Keratinocyte (primary cell): ENCODE data around the gene SHD. TPM values are rescaled to one million over a fixed set of nuclear protein-coding genes. Genes with fewer than 3 reads are reported as not detected.

ENCODE experiments used
- DNase-seq: peaks from one replicate; pipeline ENCODE4 v3.0.0-alpha.2; 2011; ENCODE audit warnings: low read depth, missing footprints, low spot score
- FAIRE-seq: peaks from 2 replicates; lab custom pipeline; 2011; peaks lifted over from hg19 to GRCh38; lab: Jason Lieb, UNC
- H2AFZ ChIP-seq: 2 replicates; pipeline ENCODE4 v1.6.0; 2012; ENCODE audit warnings: low read length, control low read depth, inconsistent platforms; ENCODE audit not compliant: control insufficient read depth
- H3K27ac ChIP-seq: 2 replicates; pipeline ENCODE4 v1.5.1; 2011; ENCODE audit warnings: low read length; ENCODE audit not compliant: control insufficient read depth, insufficient read depth
- H3K27me3 ChIP-seq: 3 replicates; pipeline ENCODE4 v1.6.0; 2011; ENCODE audit warnings: low read length; ENCODE audit not compliant: control insufficient read depth, insufficient read depth; ENCODE audit errors: extremely low read depth
- H3K36me3 ChIP-seq, 2 experiments: 2 replicates in 1 of 2; 3 replicates in 1 of 2; pipeline ENCODE4 v1.5.1; 2011; ENCODE audit warnings: low read length in 2 of 2, mild to moderate bottlenecking in 1 of 2; ENCODE audit not compliant: control insufficient read depth in 2 of 2, insufficient read depth in 2 of 2; ENCODE audit errors: extremely low read depth in 1 of 2
- H3K4me1 ChIP-seq: 3 replicates; pipeline ENCODE4 v1.5.1; 2011; ENCODE audit warnings: low read length; ENCODE audit not compliant: control insufficient read depth, insufficient read depth; ENCODE audit errors: extremely low read depth
- H3K4me2 ChIP-seq: 3 replicates; pipeline ENCODE4 v1.6.0; 2011; ENCODE audit warnings: low read depth, low read length; ENCODE audit not compliant: control insufficient read depth, insufficient read depth; ENCODE audit errors: extremely low read depth
- H3K4me3 ChIP-seq, 3 experiments: fragments of 200-600 bp in 1 of 3; sonication (generic) in 1 of 3; 2 replicates in 2 of 3; 3 replicates in 1 of 3; pipeline ENCODE4 v1.5.1; 2011 to 2016; ENCODE audit warnings: low read length in 3 of 3, mild to moderate bottlenecking in 3 of 3, control low read depth in 2 of 3, inconsistent platforms in 1 of 3, low read depth in 1 of 3, mixed read lengths in 1 of 3, mixed run types in 1 of 3, moderate library complexity in 1 of 3; ENCODE audit not compliant: control insufficient read depth in 2 of 3, insufficient read depth in 2 of 3; ENCODE audit errors: extremely low read depth in 1 of 3
- H3K79me2 ChIP-seq: 2 replicates; pipeline ENCODE4 v1.6.0; 2012; ENCODE audit warnings: low read length; ENCODE audit not compliant: control insufficient read depth, insufficient read depth
- H3K9ac ChIP-seq: 3 replicates; pipeline ENCODE4 v1.6.0; 2011; ENCODE audit warnings: low read length; ENCODE audit not compliant: control insufficient read depth, insufficient read depth; ENCODE audit errors: extremely low read depth
- H3K9me1 ChIP-seq: 3 replicates; pipeline ENCODE4 v1.6.0; 2011; ENCODE audit warnings: low read length; ENCODE audit not compliant: control insufficient read depth, insufficient read depth; ENCODE audit errors: extremely low read depth
- H3K9me3 ChIP-seq: 2 replicates; pipeline ENCODE4 v1.5.1; 2012; ENCODE audit warnings: low read depth, low read length; ENCODE audit not compliant: control insufficient read depth
- H4K20me1 ChIP-seq: 3 replicates; pipeline ENCODE4 v1.6.0; 2011; ENCODE audit warnings: low read length; ENCODE audit not compliant: control insufficient read depth, insufficient read depth; ENCODE audit errors: extremely low read depth
- CTCF ChIP-seq, 3 experiments: IDR thresholded peaks in 1 of 3; conservative IDR thresholded peaks in 1 of 3; optimal IDR thresholded peaks in 1 of 3; 2 replicates in 2 of 3; 3 replicates in 1 of 3; pipeline versions ENCODE3 to v1.5.1; 2011; ENCODE audit warnings: low read length in 3 of 3, mild to moderate bottlenecking in 3 of 3, moderate library complexity in 2 of 3, control low read depth in 1 of 3, inconsistent platforms in 1 of 3; ENCODE audit not compliant: insufficient read depth in 2 of 3; ENCODE audit errors: extremely low read depth in 1 of 3
- EZH2 ChIP-seq: IDR thresholded peaks from one replicate; pipeline ENCODE4 v1.6.1; 2012; ENCODE audit warnings: inconsistent platforms, mild to moderate bottlenecking, low read length, moderate library complexity
- dilution Hi-C: fragments of 300-500 bp; cut with MboI; formaldehyde crosslinking; loops from one replicate; pipeline ENCODE4 v1.7.0; 2020; ENCODE audit warnings: low sequenced_read_pairs; ENCODE audit not compliant: extremely low pct_ligation_motif_present
- polyA plus RNA-seq, 5 experiments: library from polyadenylated mRNA; depleted of rRNA in 3 of 5; stranded (reverse) in 3 of 5; stranded (forward) in 1 of 5; unstranded in 1 of 5; fragments of >200 nt; gene quantifications; 1 replicate in 1 of 5; 2 replicates in 3 of 5; 3 replicates in 1 of 5; pipeline versions ENCODE4 v1.2.1 to v1.2.3, GENCODE V29; 2011 to 2012; ENCODE audit warnings: missing spikeins in 2 of 5, low read depth in 1 of 5, low replicate concordance in 1 of 5

SHD gene
- polyA plus RNA-seq, 1 donor (not counting 4 experiments of a cell fraction or from before 2014, with no cell fraction given) = not detected

DNA sequence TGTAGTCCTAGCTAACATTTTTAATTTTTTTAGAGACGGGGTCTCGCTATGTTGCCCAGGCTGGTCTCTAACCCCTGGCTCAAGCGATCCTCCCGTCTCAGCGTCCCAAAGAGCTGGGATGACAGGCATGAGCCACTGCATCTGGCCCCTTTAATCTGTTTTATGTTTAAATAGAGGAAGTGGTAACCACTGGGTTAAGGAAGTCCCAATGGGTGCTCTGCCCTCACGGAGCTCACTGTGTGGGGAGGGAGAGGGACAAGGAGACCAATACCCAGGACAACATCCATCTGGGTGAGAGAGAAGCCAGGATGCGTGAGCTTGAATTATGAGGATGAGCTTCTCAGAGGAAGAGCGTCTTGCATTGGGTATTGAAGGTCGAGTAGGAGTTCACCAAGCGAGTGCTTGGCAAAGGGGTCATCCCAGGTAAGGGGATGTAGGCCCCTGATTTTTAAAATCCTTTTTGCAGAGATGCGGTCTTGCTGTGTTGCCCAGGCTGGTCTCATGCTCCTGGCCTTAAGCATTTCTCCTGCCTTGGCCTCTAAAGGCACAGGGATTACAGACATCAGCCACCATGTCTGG is 18.4 kb upstream of the SHD start:
- H3K36me3 ChIP-seq = peaks cover 16 to 30% of the 10 kb centered on the region in 2 experiments
- peaks cover 4% of the 10 kb centered on the region for H3K9me3 ChIP-seq
- no peak overlapping the region for H3K4me3 ChIP-seq
- no peaks in the 10 kb centered on the region for H3K9me1 ChIP-seq
- no peak for TF ChIP-seq CTCF (optimal IDR thresholded peaks at IDR 0.05 in 1 of 3, IDR thresholded peaks at IDR 0.05 in 1 of 3, conservative IDR thresholded peaks at IDR 0.05 in 1 of 3; ENCODE audit: extremely low read depth in 1 of 3, insufficient read depth in 2 of 3, low read length in 3 of 3)
- no peak for TF ChIP-seq EZH2
- H3K27me3 ChIP-seq = no peaks in the 10 kb centered on the region
- FAIRE-seq = no peak
- H2AFZ ChIP-seq = no peak overlapping the region
- no peaks in the 10 kb centered on the region for H4K20me1 ChIP-seq
- H3K4me2 ChIP-seq = no peak overlapping the region
- dilution Hi-C loops = no loop called here
- H3K27ac ChIP-seq = no peak overlapping the region
- H3K4me1 ChIP-seq = no peaks in the 10 kb centered on the region
- H3K79me2 ChIP-seq = no peaks in the 10 kb centered on the region
- H3K9ac ChIP-seq = no peak overlapping the region
- DNase-seq = no peak

- dilution Hi-C loops = no loop called here
- peaks cover 15 to 18% of the 10 kb centered on the region in 2 experiments for H3K36me3 ChIP-seq
- no peak for FAIRE-seq
Measured at GRCh38 chr19:4264812-4265211, 14.3 kb upstream of the SHD start.

More at GRCh38 chr19:4264812-4265211, 14.3 kb upstream of the SHD start:
- DNase-seq = no peak
- Histone ChIP-seq H3K4me3 (no peak overlapping the region), H2AFZ (no peak overlapping the region), H3K4me2 (no peak overlapping the region), H3K27me3 (no peaks in the 10 kb centered on the region), H4K20me1 (peaks cover 3% of the 10 kb centered on the region), H3K4me1 (no peaks in the 10 kb centered on the region), H3K9me1 (no peaks in the 10 kb centered on the region), H3K9ac (no peak overlapping the region), H3K79me2 (no peaks in the 10 kb centered on the region), H3K9me3 (no peaks in the 10 kb centered on the region), H3K27ac (no peak overlapping the region)
- TF ChIP-seq CTCF (optimal IDR thresholded peaks at IDR 0.05 in 1 of 3, IDR thresholded peaks at IDR 0.05 in 1 of 3, conservative IDR thresholded peaks at IDR 0.05 in 1 of 3; ENCODE audit: extremely low read depth in 1 of 3, insufficient read depth in 2 of 3, low read length in 3 of 3) = no peak
